ENCODE data around the gene DPP10.

DNA sequence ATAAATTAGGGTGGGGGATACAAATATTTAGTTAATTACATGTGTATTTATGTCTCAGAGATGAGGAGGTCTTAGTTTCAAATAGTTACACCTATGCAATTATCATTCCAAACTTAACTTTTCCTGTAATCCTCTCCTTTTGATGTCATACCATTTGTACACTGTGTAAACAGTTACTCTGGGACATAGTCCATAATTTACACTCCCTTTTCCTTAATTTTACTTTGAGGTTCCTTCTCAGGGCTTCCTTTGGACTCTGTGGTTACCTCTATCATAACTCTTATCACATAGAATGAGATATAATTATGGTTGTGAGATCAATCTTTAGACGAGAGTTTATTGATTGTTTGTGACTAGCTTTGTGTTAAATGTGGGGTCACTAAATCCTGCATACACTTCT, 84.4 kb downstream of the DPP10 start:
- TF ChIP-seq, protein P1, sequence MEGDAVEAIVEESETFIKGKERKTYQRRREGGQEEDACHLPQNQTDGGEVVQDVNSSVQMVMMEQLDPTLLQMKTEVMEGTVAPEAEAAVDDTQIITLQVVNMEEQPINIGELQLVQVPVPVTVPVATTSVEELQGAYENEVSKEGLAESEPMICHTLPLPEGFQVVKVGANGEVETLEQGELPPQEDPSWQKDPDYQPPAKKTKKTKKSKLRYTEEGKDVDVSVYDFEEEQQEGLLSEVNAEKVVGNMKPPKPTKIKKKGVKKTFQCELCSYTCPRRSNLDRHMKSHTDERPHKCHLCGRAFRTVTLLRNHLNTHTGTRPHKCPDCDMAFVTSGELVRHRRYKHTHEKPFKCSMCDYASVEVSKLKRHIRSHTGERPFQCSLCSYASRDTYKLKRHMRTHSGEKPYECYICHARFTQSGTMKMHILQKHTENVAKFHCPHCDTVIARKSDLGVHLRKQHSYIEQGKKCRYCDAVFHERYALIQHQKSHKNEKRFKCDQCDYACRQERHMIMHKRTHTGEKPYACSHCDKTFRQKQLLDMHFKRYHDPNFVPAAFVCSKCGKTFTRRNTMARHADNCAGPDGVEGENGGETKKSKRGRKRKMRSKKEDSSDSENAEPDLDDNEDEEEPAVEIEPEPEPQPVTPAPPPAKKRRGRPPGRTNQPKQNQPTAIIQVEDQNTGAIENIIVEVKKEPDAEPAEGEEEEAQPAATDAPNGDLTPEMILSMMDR (IDR thresholded peaks at IDR 0.05), result no peak
- no peak for TF ChIP-seq POLR2A (IDR thresholded peaks at IDR 0.05)
- no peak for TF ChIP-seq POLR2AphosphoS5 (IDR thresholded peaks at IDR 0.05)
- TF ChIP-seq EP300 (IDR thresholded peaks at IDR 0.05), result no peak
